HFFc6 (cell line): ENCODE data around the gene SPRED1. TPM values are rescaled to one million over a fixed set of nuclear protein-coding genes. Genes with fewer than 3 reads are reported as not detected.
A peak's percentile ranks its signal among the peaks of the same experiment; 100 is the strongest.

Source experiments
- DNase-seq: peaks from one replicate; pipeline ENCODE4 v3.0.0-alpha.2; 2018
- H3K27ac Mint-ChIP-seq: 2 replicates; pipeline ENCODE4 v1.8.0; 2020; ENCODE audit warnings: mild to moderate bottlenecking, mixed read lengths
- H3K27me3 Mint-ChIP-seq: 2 replicates; pipeline ENCODE4 v1.8.0; 2021; ENCODE audit warnings: mild to moderate bottlenecking, moderate library complexity, mixed read lengths; ENCODE audit not compliant: insufficient read depth
- H3K36me3 Mint-ChIP-seq: 2 replicates; pipeline ENCODE4 v1.8.0; 2021; ENCODE audit warnings: low read depth, mixed read lengths
- H3K4me1 Mint-ChIP-seq: 2 replicates; pipeline ENCODE4 v1.8.0; 2020; ENCODE audit warnings: low read depth, mixed read lengths
- H3K4me3 Mint-ChIP-seq: 2 replicates; pipeline ENCODE4 v1.8.0; 2020; ENCODE audit warnings: mild to moderate bottlenecking, moderate library complexity, mixed read lengths
- H3K9me3 Mint-ChIP-seq: 2 replicates; pipeline ENCODE4 v1.8.0; 2020; ENCODE audit warnings: mild to moderate bottlenecking, mixed read lengths
- total RNA-seq, 6 experiments: library from RNA; stranded (reverse); fragmentation: NEBNext Ultra II Directional; extraction: Animal tissue kit (Norgen Biotek cat#: 25700); gene quantifications; 2 replicates in 1 of 6; 3 replicates in 5 of 6; pipeline ENCODE4 v1.2.3, GENCODE V29; 2021
- TF ChIP-seq, protein P1 (sequence below): fragments of 200-600 bp; sonication (generic); IDR thresholded peaks from 2 replicates; pipeline ENCODE4 v1.5.0; 2021; ENCODE audit warnings: antibody characterized with exemption, mild to moderate bottlenecking

SPRED1 gene
- total RNA-seq, 6 experiments from 2014 or later: 39.9 to 46.0 (median 41.7) TPM

DNA sequence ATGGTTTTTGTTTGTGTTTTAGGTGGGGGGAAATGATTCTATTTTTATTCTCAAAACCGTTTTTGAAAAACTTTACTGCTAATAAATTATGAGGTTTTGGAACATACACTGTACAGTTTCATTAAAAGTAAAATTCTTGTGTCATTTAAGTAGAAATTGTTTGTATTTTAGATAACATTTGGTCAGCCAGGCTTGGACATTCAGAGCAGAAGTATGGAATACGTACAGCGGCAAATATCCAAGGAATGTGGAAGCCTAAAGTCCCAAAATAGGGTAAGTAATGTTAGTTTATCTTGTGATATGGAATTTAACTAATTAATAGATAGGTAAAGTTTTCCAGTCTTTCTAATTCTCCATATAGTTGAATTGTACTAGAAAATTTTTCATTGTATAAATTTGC is 96.6 kb downstream of the SPRED1 start:
- H3K36me3 Mint-ChIP-seq: peaks cover 28% of the 10 kb centered on the region; the same call in 1 of the 2 replicates
- peaks cover 49% of the 10 kb centered on the region for H3K4me1 Mint-ChIP-seq
- TF ChIP-seq, protein P1, sequence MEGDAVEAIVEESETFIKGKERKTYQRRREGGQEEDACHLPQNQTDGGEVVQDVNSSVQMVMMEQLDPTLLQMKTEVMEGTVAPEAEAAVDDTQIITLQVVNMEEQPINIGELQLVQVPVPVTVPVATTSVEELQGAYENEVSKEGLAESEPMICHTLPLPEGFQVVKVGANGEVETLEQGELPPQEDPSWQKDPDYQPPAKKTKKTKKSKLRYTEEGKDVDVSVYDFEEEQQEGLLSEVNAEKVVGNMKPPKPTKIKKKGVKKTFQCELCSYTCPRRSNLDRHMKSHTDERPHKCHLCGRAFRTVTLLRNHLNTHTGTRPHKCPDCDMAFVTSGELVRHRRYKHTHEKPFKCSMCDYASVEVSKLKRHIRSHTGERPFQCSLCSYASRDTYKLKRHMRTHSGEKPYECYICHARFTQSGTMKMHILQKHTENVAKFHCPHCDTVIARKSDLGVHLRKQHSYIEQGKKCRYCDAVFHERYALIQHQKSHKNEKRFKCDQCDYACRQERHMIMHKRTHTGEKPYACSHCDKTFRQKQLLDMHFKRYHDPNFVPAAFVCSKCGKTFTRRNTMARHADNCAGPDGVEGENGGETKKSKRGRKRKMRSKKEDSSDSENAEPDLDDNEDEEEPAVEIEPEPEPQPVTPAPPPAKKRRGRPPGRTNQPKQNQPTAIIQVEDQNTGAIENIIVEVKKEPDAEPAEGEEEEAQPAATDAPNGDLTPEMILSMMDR: no peak
- peak overlapping the region; percentile 71 for H3K27ac Mint-ChIP-seq
- DNase-seq: no peak
- H3K9me3 Mint-ChIP-seq: no peaks in the 10 kb centered on the region
- peak overlapping the region; percentile 65; the same call in 1 of the 2 replicates for H3K4me3 Mint-ChIP-seq
- H3K27me3 Mint-ChIP-seq: peaks cover 2% of the 10 kb centered on the region; the same call in 1 of the 2 replicates

DNA sequence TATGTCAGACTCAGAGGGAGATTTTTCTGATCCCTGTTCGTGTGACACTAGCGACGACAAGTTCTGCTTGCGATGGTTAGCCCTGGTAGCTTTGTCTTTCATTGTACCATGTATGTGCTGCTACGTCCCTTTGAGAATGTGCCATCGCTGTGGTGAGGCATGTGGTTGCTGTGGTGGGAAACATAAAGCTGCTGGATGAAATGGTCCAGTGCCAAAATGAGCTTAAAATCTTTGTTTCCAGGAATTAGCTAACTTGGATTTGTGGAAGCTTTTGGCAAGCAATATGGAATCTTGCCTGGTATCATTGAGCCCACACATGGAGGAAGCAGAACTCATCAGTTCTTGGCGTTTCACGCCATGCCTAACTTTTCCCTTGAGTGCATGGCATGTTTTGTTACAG is 98.8 kb downstream of the SPRED1 start:
- no peaks in the 10 kb centered on the region for H3K9me3 Mint-ChIP-seq
- no peak for DNase-seq
- H3K4me1 Mint-ChIP-seq: peaks cover 49% of the 10 kb centered on the region
- peaks cover 2% of the 10 kb centered on the region; the same call in 1 of the 2 replicates for H3K27me3 Mint-ChIP-seq
- H3K27ac Mint-ChIP-seq: no peak overlapping the region
- TF ChIP-seq, protein P1: no peak
- peaks cover 22% of the 10 kb centered on the region; the same call in 1 of the 2 replicates for H3K36me3 Mint-ChIP-seq
- H3K4me3 Mint-ChIP-seq: no peak overlapping the region

DNA sequence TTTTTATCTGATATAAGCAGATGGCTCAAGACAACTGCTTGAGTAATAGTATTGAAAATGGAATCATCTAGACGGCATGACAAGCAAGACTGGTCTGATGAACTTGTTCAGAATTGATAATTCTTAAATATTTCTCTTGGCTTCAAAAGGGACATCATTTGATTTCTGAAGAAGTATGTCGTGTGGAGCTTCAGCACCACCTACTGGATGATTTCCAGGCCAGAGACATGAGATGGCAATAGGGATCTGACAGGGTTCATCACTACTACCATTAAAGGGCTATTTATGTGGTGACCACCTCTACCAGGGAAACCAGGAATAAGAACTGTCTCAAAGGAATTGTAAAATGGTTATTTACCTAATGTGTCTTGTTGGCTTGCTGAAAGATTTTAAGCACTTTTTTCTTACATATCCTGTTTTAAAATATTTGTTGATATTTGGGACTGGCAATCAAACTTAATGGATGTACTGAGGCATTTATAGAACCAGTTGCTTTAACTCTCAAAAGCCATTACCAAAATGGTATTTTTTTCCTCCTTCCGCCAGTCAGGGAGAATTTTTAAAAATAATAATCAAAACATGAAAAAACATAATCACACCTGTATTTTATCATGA is 101.8 kb downstream of the SPRED1 start:
- TF ChIP-seq, protein P1: peak; percentile 88
- Mint-ChIP-seq H3K4me3 (no peak overlapping the region), H3K9me3 (no peaks in the 10 kb centered on the region), H3K4me1 (peaks cover 20% of the 10 kb centered on the region), H3K36me3 (peaks cover 13% of the 10 kb centered on the region; the same call in 1 of the 2 replicates), H3K27me3 (no peaks in the 10 kb centered on the region; the same call in 1 of the 2 replicates), H3K27ac (peak overlapping the region; percentile 9; the same call in 1 of the 2 replicates)
- DNase-seq: peak; percentile 48

DNA sequence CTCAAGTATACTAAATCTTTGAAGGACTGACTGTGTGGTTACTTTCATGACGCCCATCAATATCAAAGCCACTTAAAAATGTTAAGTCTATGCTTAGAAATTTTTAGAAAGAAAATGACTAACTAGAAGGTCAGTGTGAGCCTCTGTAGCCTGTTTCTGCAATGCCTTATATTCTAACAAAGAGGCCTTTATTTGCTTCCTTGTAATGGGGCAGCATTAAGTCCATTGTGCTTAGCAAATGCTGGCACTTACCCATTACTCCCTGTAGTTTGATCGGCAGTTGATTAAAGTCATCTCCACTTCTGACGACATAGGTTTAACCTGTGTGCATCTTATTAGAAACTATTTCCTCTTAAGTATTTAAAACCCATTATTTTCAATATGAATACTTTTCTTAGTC is 109.7 kb downstream of the SPRED1 start:
- H3K27me3 Mint-ChIP-seq: peaks cover 3% of the 10 kb centered on the region
- DNase-seq: no peak
- TF ChIP-seq, protein P1: no peak
- H3K27ac Mint-ChIP-seq: no peak overlapping the region
- peaks cover 3% of the 10 kb centered on the region; the same call in 1 of the 2 replicates for H3K9me3 Mint-ChIP-seq
- H3K4me1 Mint-ChIP-seq: no peaks in the 10 kb centered on the region
- no peaks in the 10 kb centered on the region; the same call in 1 of the 2 replicates for H3K36me3 Mint-ChIP-seq
- H3K4me3 Mint-ChIP-seq: no peak overlapping the region

DNA sequence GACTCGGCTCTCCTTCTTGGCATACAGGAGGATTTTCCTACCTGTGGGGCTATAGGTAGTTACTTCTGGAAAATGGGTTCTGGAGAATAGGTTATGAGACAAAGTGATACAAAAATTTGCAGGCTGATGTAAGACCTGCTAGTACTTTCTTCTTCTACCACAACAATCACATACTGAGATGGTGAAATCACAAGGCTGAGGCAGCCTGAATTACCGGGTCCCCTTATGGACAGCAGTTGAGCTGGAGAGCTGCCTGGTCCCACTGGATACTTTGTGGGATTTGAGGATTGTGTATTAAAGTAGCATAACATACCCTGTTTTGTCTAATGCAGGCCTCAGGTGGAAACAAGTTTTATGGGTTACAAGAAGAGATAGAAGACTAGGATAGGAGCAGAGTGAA is 114.8 kb downstream of the SPRED1 start:
- Mint-ChIP-seq H3K27ac (no peak overlapping the region), H3K27me3 (peaks cover 3% of the 10 kb centered on the region; the same call in 1 of the 2 replicates), H3K9me3 (peaks cover 3% of the 10 kb centered on the region; the same call in 1 of the 2 replicates), H3K4me1 (peaks cover 6% of the 10 kb centered on the region; the same call in 1 of the 2 replicates), H3K36me3 (no peaks in the 10 kb centered on the region; the same call in 1 of the 2 replicates), H3K4me3 (no peak overlapping the region)
- TF ChIP-seq, protein P1: no peak
- DNase-seq: no peak
